Nephron progenitor cell (in vitro differentiated cells): ENCODE measurements around the gene ANG.
A peak's percentile ranks its signal among the peaks of the same experiment; 100 is the strongest.
"Not testable (repeated sequence)": the region's sequence is repeated elsewhere in the genome, so short reads cannot be mapped to it uniquely, and the experiment has no call there.

ENCODE experiments used
- DNase-seq: peaks from one replicate; pipeline ENCODE4 v3.0.0; 2021
- H3K27ac Mint-ChIP-seq: 2 replicates; pipeline ENCODE4 v1.8.0; 2021; ENCODE audit warnings: mild to moderate bottlenecking, moderate library complexity, mixed read lengths
- H3K27me3 Mint-ChIP-seq: 2 replicates; pipeline ENCODE4 v1.8.0; 2021; ENCODE audit warnings: mild to moderate bottlenecking, low read depth, mixed read lengths; ENCODE audit not compliant: poor library complexity
- H3K36me3 Mint-ChIP-seq: 2 replicates; pipeline ENCODE4 v1.8.0; 2021; ENCODE audit warnings: low read depth, mixed read lengths
- H3K4me1 Mint-ChIP-seq: 2 replicates; pipeline ENCODE4 v1.8.0; 2021; ENCODE audit warnings: mixed read lengths
- H3K4me3 Mint-ChIP-seq: 2 replicates; pipeline ENCODE4 v1.8.0; 2021; ENCODE audit warnings: mild to moderate bottlenecking, moderate library complexity, mixed read lengths
- H3K9me3 Mint-ChIP-seq: 2 replicates; pipeline ENCODE4 v1.8.0; 2021; ENCODE audit warnings: mild to moderate bottlenecking, moderate library complexity, mixed read lengths
- TF ChIP-seq, protein P1 (sequence below): fragments of 200-600 bp; sonication (generic); IDR thresholded peaks from 2 replicates; pipeline ENCODE4 v1.5.0; 2021; ENCODE audit warnings: antibody characterized with exemption

The ANG gene

GRCh38 chr14:20659336-20659735 is 29.2 kb upstream of the ANG start:
- Mint-ChIP-seq H3K27ac (no peak overlapping the region), H3K27me3 (peaks cover 99% of the 10 kb centered on the region), H3K4me3 (no peak overlapping the region), H3K9me3 (no peaks in the 10 kb centered on the region), H3K4me1 (peaks cover 12% of the 10 kb centered on the region), H3K36me3 (no peaks in the 10 kb centered on the region)
- DNase-seq = no peak
- TF ChIP-seq, protein P1, sequence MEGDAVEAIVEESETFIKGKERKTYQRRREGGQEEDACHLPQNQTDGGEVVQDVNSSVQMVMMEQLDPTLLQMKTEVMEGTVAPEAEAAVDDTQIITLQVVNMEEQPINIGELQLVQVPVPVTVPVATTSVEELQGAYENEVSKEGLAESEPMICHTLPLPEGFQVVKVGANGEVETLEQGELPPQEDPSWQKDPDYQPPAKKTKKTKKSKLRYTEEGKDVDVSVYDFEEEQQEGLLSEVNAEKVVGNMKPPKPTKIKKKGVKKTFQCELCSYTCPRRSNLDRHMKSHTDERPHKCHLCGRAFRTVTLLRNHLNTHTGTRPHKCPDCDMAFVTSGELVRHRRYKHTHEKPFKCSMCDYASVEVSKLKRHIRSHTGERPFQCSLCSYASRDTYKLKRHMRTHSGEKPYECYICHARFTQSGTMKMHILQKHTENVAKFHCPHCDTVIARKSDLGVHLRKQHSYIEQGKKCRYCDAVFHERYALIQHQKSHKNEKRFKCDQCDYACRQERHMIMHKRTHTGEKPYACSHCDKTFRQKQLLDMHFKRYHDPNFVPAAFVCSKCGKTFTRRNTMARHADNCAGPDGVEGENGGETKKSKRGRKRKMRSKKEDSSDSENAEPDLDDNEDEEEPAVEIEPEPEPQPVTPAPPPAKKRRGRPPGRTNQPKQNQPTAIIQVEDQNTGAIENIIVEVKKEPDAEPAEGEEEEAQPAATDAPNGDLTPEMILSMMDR = no peak

DNA sequence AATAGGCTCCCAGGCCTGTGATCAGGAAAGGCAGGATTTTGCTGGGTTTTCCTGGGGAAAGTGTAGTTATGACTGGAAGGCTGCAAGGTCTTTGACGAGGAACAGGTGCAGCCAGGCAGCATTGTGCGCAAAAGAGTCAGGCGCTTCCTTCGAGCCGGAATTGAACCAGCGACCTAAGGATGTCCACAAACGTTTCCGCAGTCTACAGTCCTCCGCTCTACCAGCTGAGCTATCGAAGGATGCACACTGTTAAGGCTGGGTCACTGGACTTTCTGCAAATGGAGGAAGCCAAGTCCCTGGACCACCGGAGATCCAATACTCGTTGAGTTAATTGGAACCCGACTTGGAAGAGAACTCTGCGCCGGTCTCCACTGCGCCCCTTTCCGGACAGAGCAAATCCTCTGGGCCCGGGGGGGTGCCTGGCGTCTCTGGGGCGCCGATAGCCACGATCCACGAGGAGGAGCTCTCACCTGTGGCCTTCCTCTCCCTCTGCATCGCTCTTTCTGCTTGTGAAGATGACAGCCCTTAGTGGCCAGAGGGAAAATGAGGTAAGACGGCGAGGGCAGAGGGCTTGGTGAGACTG is 28.7 kb upstream of the ANG start:
- TF ChIP-seq, protein P1 = no peak
- no peak overlapping the region for H3K27ac Mint-ChIP-seq
- H3K27me3 Mint-ChIP-seq = peaks cover 100% of the 10 kb centered on the region
- no peaks in the 10 kb centered on the region for H3K9me3 Mint-ChIP-seq
- peaks cover 11% of the 10 kb centered on the region for H3K4me1 Mint-ChIP-seq
- no peak overlapping the region for H3K4me3 Mint-ChIP-seq
- no peak for DNase-seq
- H3K36me3 Mint-ChIP-seq = no peaks in the 10 kb centered on the region

DNA sequence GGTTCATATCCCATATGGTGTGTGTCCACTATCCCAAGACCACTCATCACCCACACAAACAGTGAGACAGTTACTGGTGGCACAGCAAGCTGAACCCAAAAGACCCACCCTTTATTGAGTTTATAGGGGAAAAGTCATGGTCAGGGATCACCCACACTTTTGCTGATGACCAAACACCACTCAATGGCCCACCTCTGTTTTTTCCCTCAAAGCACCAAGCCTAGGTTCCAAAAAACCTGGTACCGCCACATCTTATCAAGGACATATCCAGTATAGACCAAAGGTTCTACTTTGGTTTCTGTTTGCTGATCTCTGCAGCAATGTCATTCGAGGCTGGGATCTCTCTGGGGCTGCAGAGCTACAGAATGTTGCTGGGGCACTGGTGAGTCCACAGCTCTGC is 27.4 kb upstream of the ANG start:
- Mint-ChIP-seq H3K36me3 (no peaks in the 10 kb centered on the region), H3K27me3 (peaks cover 93% of the 10 kb centered on the region), H3K27ac (no peak overlapping the region), H3K4me1 (peaks cover 11% of the 10 kb centered on the region), H3K9me3 (no peaks in the 10 kb centered on the region), H3K4me3 (no peak overlapping the region)
- no peak for DNase-seq
- TF ChIP-seq, protein P1 = no peak

- Mint-ChIP-seq H3K4me3 (peak overlapping the region; percentile 90), H3K27me3 (peaks cover 90% of the 10 kb centered on the region), H3K4me1 (peaks cover 11% of the 10 kb centered on the region), H3K27ac (no peak overlapping the region), H3K9me3 (no peaks in the 10 kb centered on the region), H3K36me3 (no peaks in the 10 kb centered on the region)
- TF ChIP-seq, protein P1 = peak; percentile 23
- DNase-seq = peak; percentile 67
These were observed 25.4 kb upstream of the ANG start for GRCh38 chr14:20662968-20663732.

DNA sequence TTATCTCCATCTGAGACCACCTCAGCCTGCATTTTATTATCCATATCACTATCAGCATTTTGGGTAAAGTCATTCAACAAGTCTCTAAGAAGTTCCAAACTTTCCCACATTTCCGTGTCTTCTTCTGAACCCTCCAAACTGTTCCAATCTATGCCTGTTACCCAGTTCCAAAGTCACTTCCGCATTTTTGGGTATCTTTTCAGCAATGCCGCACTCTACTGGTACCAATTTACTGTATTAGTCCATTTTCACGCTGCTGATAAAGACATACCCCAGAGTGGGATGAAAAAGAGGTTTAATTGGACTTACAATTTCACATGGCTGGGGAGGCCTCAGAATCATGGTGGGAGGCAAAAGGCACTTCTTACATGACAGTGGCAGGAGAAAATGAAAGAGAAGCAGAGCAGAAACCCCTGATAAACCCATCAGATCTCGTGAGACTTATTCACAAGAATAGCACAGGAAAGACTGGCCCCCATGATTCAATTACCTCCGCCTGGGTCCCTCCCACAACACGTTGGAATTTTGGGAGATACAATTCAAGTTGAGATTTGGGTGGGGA is 22.1 kb upstream of the ANG start:
- H3K27me3 Mint-ChIP-seq = peaks cover 66% of the 10 kb centered on the region
- H3K9me3 Mint-ChIP-seq, H3K4me3 Mint-ChIP-seq, H3K27ac Mint-ChIP-seq, DNase-seq, H3K36me3 Mint-ChIP-seq: not testable (repeated sequence)
- H3K4me1 Mint-ChIP-seq = peaks cover 11% of the 10 kb centered on the region

DNA sequence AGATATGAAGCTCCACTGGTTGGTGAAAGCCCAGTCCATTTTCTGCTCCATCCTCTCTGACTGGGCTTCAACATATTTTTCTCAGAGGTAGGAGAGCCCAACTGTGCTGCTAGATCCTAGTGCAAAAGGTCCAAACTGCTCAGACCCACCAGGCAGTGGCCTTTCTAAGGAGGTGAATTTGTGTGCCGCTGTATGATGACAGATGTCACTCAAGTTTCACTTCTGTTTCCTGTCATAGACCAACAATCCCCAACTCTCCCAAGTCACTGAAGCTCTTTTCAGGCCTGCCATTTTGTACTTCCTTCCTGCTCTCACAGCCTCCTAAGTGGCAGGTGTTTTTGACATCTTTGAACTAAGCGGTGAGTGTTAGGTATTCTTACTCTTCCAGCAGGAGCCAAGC is 20.6 kb upstream of the ANG start:
- Mint-ChIP-seq H3K27ac (no peak overlapping the region), H3K9me3 (no peaks in the 10 kb centered on the region), H3K4me1 (peaks cover 16% of the 10 kb centered on the region), H3K27me3 (peaks cover 54% of the 10 kb centered on the region), H3K36me3 (no peaks in the 10 kb centered on the region), H3K4me3 (no peak overlapping the region)
- TF ChIP-seq, protein P1 = no peak
- DNase-seq = no peak
